CD4-positive, alpha-beta T cell (primary cell): ENCODE measurements around the gene HK1. TPM values are rescaled to one million over a fixed set of nuclear protein-coding genes. Genes with fewer than 3 reads are reported as not detected.

ENCODE experiments used
- ATAC-seq: fragments of 200-7000 bp; cut with Tn5 transposase; one replicate; pipeline ENCODE4 v1.10.0; 2022; ENCODE audit warnings: mild to moderate bottlenecking; ENCODE audit not compliant: poor library complexity
- CTCF ChIA-PET: fragments of 350-600 bp; sonication (Branson Sonifier 250); formaldehyde crosslinking; loops from one replicate; lab custom pipeline; 2021; ENCODE audit warnings: antibody characterized with exemption, inconsistent platforms; lab: Charles Lee
- POLR2A ChIA-PET: fragments of 350-600 bp; sonication (Branson Sonifier 250); formaldehyde crosslinking; loops from one replicate; lab custom pipeline; 2021; ENCODE audit warnings: antibody characterized with exemption, inconsistent platforms; lab: Charles Lee
- DNase-seq, 14 experiments: peaks; one replicate each; pipeline ENCODE4 v3.0.0-alpha.2; 2013 to 2020; ENCODE audit warnings: mixed read lengths in 2 of 14
- H3K27ac ChIP-seq, 2 donors: one replicate each; pipeline versions ENCODE4 v1.5.1 to v1.7.0; 2013; ENCODE audit warnings: low read length in 2 of 2, low read depth in 1 of 2, mild to moderate bottlenecking in 1 of 2
- H3K27me3 ChIP-seq, 2 experiments: 1 replicate in 1 of 2; 2 replicates in 1 of 2; pipeline versions ENCODE4 v1.6.1 to v1.7.0; 2013; ENCODE audit warnings: low read length in 2 of 2, control low read depth in 1 of 2, mild to moderate bottlenecking in 1 of 2, moderate library complexity in 1 of 2; ENCODE audit not compliant: insufficient read depth in 2 of 2, control insufficient read depth in 1 of 2
- H3K36me3 ChIP-seq: one replicate; pipeline ENCODE4 v1.6.1; 2013; ENCODE audit warnings: low read length, control low read depth; ENCODE audit not compliant: insufficient read depth
- H3K4me1 ChIP-seq: one replicate; pipeline ENCODE4 v1.6.1; 2013; ENCODE audit warnings: low read length, control low read depth; ENCODE audit not compliant: insufficient read depth
- H3K4me3 ChIP-seq: one replicate; pipeline ENCODE4 v1.5.1; 2013; ENCODE audit warnings: mild to moderate bottlenecking, low read length, moderate library complexity
- H3K9me3 ChIP-seq, 2 experiments: 1 replicate in 1 of 2; 2 replicates in 1 of 2; pipeline versions ENCODE4 v1.6.1 to v1.7.0; 2013; ENCODE audit warnings: low read length in 2 of 2, mild to moderate bottlenecking in 2 of 2, control low read depth in 1 of 2, moderate library complexity in 1 of 2; ENCODE audit not compliant: control insufficient read depth in 1 of 2, insufficient read depth in 1 of 2
- H3K27ac Mint-ChIP-seq: one replicate; pipeline ENCODE4 v1.8.0; 2020; ENCODE audit warnings: mixed read lengths
- H3K27me3 Mint-ChIP-seq: one replicate; pipeline ENCODE4 v1.8.0; 2021; ENCODE audit warnings: mixed read lengths
- H3K36me3 Mint-ChIP-seq: one replicate; pipeline ENCODE4 v1.8.0; 2021; ENCODE audit warnings: low read depth, mixed read lengths
- H3K4me1 Mint-ChIP-seq: one replicate; pipeline ENCODE4 v1.8.0; 2021; ENCODE audit warnings: low read depth, mixed read lengths
- H3K4me3 Mint-ChIP-seq: one replicate; pipeline ENCODE4 v1.8.0; 2020; ENCODE audit warnings: mild to moderate bottlenecking, mixed read lengths
- H3K9me3 Mint-ChIP-seq: one replicate; pipeline ENCODE4 v1.8.0; 2020; ENCODE audit warnings: mixed read lengths
- CTCF ChIP-seq: fragments of 200-600 bp; IDR thresholded peaks from one replicate; pipeline ENCODE4 v1.8.0; 2022; ENCODE audit warnings: antibody characterized with exemption, mild to moderate bottlenecking
- intact Hi-C, 2 experiments: fragments of 100-400 bp; cut with DNase I in 1 of 2; cut with micrococcal nuclease in 1 of 2; formaldehyde crosslinking; loops; one replicate each; pipeline versions ENCODE4 v1.15.1 to v1.9.0; 2023 to 2025; cut with DNase I, micrococcal nuclease
- total RNA-seq, 174 experiments: library from RNA in 2 of 174; stranded (reverse) in 2 of 174; gene quantifications; one replicate each; pipeline ENCODE4 v1.2.3 and lab custom pipeline; 2021 to 2026

HK1 gene
- total RNA-seq, 2 experiments from 2014 or later: 45.6 to 48.1 TPM

GRCh38 chr10:69410487-69410886, 132.2 kb downstream of the HK1 start:
- Mint-ChIP-seq H3K9me3 (no peaks in the 10 kb centered on the region), H3K27me3 (no peaks in the 10 kb centered on the region), H3K36me3 (no peaks in the 10 kb centered on the region), H3K4me3 (no peak overlapping the region), H3K27ac (no peak overlapping the region), H3K4me1 (peaks cover 28% of the 10 kb centered on the region)
- Histone ChIP-seq H3K4me3 (no peak overlapping the region), H3K36me3 (peaks cover 3% of the 10 kb centered on the region), H3K27ac (no peak overlapping the region), H3K27me3 (no peaks in the 10 kb centered on the region), H3K9me3 (peaks cover 0 to 4% of the 10 kb centered on the region in 2 experiments), H3K4me1 (peaks cover 26% of the 10 kb centered on the region)
- ChIA-PET POLR2A (interaction anchor here (1.5 kb wide), 1 partner anchor 14 kb away, joined by 4 read pairs; no protein-coding TSS in a partner anchor), CTCF (no interaction called here)
- intact Hi-C loops: loop anchor here in 1 of 2 experiments (2.0 kb wide), 2 partner anchors 14 to 220 kb away; partner anchors contain the start of gene FAM241B
- TF ChIP-seq CTCF: no peak
- no peak for ATAC-seq
- no peak for DNase-seq

GRCh38 chr10:69411476-69411875, 133.2 kb downstream of the HK1 start:
- intact Hi-C loops: loop anchor here in 1 of 2 experiments (2.0 kb wide), 2 partner anchors 13 to 219 kb away; partner anchors contain the start of gene FAM241B
- Mint-ChIP-seq H3K27me3 (no peaks in the 10 kb centered on the region), H3K4me1 (peaks cover 27% of the 10 kb centered on the region), H3K9me3 (no peaks in the 10 kb centered on the region), H3K4me3 (no peak overlapping the region), H3K36me3 (no peaks in the 10 kb centered on the region), H3K27ac (no peak overlapping the region)
- DNase-seq (no peak), ATAC-seq (no peak)
- no peak for TF ChIP-seq CTCF
- no peaks in the 10 kb centered on the region for H3K36me3 ChIP-seq
- ChIA-PET POLR2A (interaction anchor here (1.5 kb wide), 1 partner anchor 13 kb away, joined by 4 read pairs; no protein-coding TSS in a partner anchor), CTCF (no interaction called here)
- peaks cover 26% of the 10 kb centered on the region for H3K4me1 ChIP-seq
- H3K27me3 ChIP-seq: no peaks in the 10 kb centered on the region
- no peak overlapping the region for H3K4me3 ChIP-seq
- H3K9me3 ChIP-seq: peaks cover 0 to 4% of the 10 kb centered on the region in 2 experiments
- H3K27ac ChIP-seq: no peak overlapping the region

GRCh38 chr10:69412232-69412790, 134.0 kb downstream of the HK1 start:
- Mint-ChIP-seq H3K27ac (no peak overlapping the region), H3K36me3 (no peaks in the 10 kb centered on the region), H3K27me3 (no peaks in the 10 kb centered on the region), H3K9me3 (no peaks in the 10 kb centered on the region), H3K4me1 (peaks cover 23% of the 10 kb centered on the region), H3K4me3 (no peak overlapping the region)
- Histone ChIP-seq H3K27me3 (no peaks in the 10 kb centered on the region), H3K9me3 (peaks cover 0 to 4% of the 10 kb centered on the region in 2 experiments), H3K36me3 (no peaks in the 10 kb centered on the region), H3K4me3 (no peak overlapping the region), H3K4me1 (peaks cover 26% of the 10 kb centered on the region), H3K27ac (no peak overlapping the region)
- ChIA-PET CTCF (no interaction called here), POLR2A (interaction anchor here (1.5 kb wide), 1 partner anchor 12 kb away, joined by 4 read pairs; no protein-coding TSS in a partner anchor)
- ATAC-seq (no peak), DNase-seq (no peak)
- intact Hi-C loops: no loop called here
- TF ChIP-seq CTCF: no peak
